ENCODE results near the gene SMPDL3B.

- TF ChIP-seq, protein P1, sequence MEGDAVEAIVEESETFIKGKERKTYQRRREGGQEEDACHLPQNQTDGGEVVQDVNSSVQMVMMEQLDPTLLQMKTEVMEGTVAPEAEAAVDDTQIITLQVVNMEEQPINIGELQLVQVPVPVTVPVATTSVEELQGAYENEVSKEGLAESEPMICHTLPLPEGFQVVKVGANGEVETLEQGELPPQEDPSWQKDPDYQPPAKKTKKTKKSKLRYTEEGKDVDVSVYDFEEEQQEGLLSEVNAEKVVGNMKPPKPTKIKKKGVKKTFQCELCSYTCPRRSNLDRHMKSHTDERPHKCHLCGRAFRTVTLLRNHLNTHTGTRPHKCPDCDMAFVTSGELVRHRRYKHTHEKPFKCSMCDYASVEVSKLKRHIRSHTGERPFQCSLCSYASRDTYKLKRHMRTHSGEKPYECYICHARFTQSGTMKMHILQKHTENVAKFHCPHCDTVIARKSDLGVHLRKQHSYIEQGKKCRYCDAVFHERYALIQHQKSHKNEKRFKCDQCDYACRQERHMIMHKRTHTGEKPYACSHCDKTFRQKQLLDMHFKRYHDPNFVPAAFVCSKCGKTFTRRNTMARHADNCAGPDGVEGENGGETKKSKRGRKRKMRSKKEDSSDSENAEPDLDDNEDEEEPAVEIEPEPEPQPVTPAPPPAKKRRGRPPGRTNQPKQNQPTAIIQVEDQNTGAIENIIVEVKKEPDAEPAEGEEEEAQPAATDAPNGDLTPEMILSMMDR (IDR thresholded peaks at IDR 0.05), result no peak
- TF ChIP-seq EP300 (IDR thresholded peaks at IDR 0.05), result no peak
- TF ChIP-seq POLR2AphosphoS5 (IDR thresholded peaks at IDR 0.05), result no peak
Observed at GRCh38 chr1:27999055-27999454, 64.3 kb downstream of the SMPDL3B start.

All from upper lobe of left lung (tissue), 4 donors.